Stimulated activated naive CD8-positive, alpha-beta T cell treated with anti-CD3 and anti-CD28 coated beads, Interleukin-15, Interleukin-2, amounts not matched to agents 100 ng/mL and 50 ng/mL, for 24 hours (primary cell): ENCODE measurements around the gene GMEB2.
"Not testable (repeated sequence)": the region's sequence is repeated elsewhere in the genome, so short reads cannot be mapped to it uniquely, and the experiment has no call there.

Experiments
- H3K27ac Mint-ChIP-seq: one replicate; pipeline ENCODE4 v1.8.0; 2021; ENCODE audit warnings: mild to moderate bottlenecking, mixed read lengths
- H3K27me3 Mint-ChIP-seq: one replicate; pipeline ENCODE4 v1.8.0; 2021; ENCODE audit warnings: mixed read lengths
- H3K36me3 Mint-ChIP-seq: one replicate; pipeline ENCODE4 v1.8.0; 2021; ENCODE audit warnings: low read depth, mixed read lengths
- H3K4me1 Mint-ChIP-seq: one replicate; pipeline ENCODE4 v1.8.0; 2021; ENCODE audit warnings: low read depth, mixed read lengths
- H3K4me3 Mint-ChIP-seq: one replicate; pipeline ENCODE4 v1.8.0; 2021; ENCODE audit warnings: mild to moderate bottlenecking, mixed read lengths
- H3K9me3 Mint-ChIP-seq: one replicate; pipeline ENCODE4 v1.8.0; 2021; ENCODE audit warnings: mixed read lengths

GMEB2 gene

DNA sequence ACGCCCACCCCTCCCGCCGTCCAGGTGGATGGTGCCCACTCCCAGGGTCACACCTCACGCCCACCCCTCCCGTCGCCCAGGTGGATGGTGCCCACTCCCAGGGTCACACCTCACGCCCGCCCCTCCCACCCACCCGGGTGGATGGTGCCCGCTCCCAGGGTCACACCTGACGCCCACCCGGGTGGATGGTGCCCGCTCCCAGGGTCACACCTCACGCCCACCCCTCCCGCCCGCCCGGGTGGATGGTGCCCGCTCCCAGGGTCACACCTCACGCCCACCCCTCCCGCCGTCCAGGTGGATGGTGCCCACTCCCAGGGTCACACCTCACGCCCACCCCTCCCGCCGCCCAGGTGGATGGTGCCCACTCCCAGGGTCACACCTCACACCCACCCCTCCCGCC lies 23.6 kb upstream of the GMEB2 start:
- not testable (repeated sequence) for H3K9me3 Mint-ChIP-seq, H3K36me3 Mint-ChIP-seq, H3K27ac Mint-ChIP-seq, H3K4me3 Mint-ChIP-seq, H3K27me3 Mint-ChIP-seq
- peaks cover 17% of the 10 kb centered on the region for H3K4me1 Mint-ChIP-seq

DNA sequence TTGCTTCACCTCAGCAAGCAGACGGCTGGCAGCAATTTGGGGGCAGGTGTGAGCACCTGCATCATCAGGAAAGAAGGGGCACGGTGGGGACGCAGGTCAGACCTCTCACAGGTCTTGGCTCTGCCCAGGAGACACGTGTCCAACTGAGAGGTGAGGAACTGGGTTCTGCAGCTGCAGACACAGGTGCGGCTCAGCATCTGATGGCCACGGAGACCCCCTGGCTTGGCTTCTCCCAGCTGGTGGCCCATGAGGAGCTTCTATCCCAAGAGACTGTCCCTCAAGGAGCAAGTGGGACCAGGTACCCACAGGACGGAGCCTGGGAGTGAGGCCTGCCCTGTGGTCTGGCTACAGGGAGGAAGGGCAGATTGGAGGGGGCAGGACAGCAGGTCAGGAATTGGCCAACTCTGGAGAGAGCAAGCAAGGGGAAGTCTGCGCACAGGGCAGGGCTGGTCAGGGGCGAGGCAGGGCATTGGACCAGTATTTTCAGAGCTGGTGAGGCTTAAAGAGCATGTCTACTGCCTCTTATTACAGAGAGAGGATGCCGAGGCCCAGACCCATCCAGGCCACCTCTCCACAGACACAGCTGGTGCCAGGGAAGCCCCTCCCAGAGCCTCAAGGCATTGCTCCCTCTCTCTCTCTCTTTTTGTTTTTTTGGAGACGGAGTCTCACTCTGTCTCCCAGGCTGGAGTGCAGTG lies 22.1 kb upstream of the GMEB2 start:
- H3K27me3 Mint-ChIP-seq, result no peaks in the 10 kb centered on the region
- H3K4me1 Mint-ChIP-seq, result peaks cover 9% of the 10 kb centered on the region
- no peaks in the 10 kb centered on the region for H3K9me3 Mint-ChIP-seq
- no peak overlapping the region for H3K4me3 Mint-ChIP-seq
- H3K36me3 Mint-ChIP-seq, result no peaks in the 10 kb centered on the region
- no peak overlapping the region for H3K27ac Mint-ChIP-seq

DNA sequence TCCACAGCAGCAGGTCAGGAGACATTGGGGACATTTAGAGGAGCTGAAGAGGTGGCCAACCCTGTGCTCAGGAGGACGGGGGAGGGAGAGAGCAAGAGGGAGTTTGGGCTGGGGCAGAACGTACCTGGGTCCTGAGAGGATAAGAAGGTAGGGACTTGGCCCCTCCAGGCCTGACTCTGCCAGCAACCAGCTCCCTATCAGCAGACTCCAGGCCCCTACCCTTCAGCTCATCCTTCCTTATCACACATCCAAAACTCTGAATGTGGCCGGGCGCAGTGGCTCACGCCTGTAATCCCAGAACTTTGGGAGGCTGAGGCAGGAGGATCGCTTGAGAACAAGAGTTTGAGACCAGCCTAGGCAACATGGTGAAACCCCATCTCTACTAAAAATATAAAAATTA lies 21.3 kb upstream of the GMEB2 start:
- no peaks in the 10 kb centered on the region for H3K9me3 Mint-ChIP-seq
- H3K36me3 Mint-ChIP-seq, result no peaks in the 10 kb centered on the region
- no peaks in the 10 kb centered on the region for H3K27me3 Mint-ChIP-seq
- peak overlapping the region; percentile 59 for H3K27ac Mint-ChIP-seq
- H3K4me1 Mint-ChIP-seq, result peaks cover 6% of the 10 kb centered on the region
- no peak overlapping the region for H3K4me3 Mint-ChIP-seq

DNA sequence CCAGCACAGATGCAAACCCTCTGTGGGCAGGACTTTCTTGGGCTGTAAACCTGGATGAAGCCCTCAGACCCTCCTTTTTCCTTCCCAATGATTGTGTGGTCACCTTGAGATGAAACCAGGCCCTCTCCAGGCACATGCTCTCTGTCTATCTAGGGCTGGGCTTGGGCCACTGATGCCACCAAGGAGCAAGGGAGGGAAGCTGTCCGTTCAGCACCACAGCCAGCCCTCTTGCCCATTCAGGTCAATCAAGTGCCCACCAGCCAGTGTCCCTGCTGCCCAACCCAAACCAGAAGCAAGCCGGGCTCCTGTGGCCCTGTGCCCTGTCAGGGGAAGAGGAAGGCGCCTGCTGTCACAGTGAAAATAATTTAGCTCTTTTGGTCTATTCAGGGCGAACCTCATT lies 18.3 kb upstream of the GMEB2 start:
- Mint-ChIP-seq H3K4me3 (no peak overlapping the region), H3K9me3 (no peaks in the 10 kb centered on the region), H3K27ac (no peak overlapping the region), H3K27me3 (no peaks in the 10 kb centered on the region), H3K36me3 (no peaks in the 10 kb centered on the region), H3K4me1 (peaks cover 4% of the 10 kb centered on the region)

DNA sequence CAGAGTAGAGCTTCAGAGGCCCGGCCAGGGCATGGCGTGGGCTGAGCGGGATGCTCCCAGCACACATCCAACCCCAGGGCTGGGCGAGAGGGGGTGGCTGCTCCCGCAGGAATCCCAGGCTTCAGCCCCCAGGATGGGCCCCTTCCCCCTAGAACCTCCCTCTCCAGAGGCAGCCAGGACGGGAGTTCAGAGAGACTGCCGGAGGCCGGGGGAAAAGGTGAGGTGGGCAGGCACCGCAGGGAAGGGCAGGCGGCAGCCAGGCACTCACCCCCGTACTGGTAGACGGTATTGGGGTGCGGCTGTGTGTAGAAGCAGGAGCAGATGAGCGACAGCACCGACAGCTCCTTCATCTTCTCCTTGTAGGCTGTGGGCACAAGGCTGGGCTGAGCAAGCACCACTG lies 17.0 kb upstream of the GMEB2 start:
- Mint-ChIP-seq H3K27ac (no peak overlapping the region), H3K36me3 (no peaks in the 10 kb centered on the region), H3K4me3 (peak overlapping the region; percentile 47), H3K4me1 (peaks cover 17% of the 10 kb centered on the region), H3K27me3 (no peaks in the 10 kb centered on the region), H3K9me3 (no peaks in the 10 kb centered on the region)

DNA sequence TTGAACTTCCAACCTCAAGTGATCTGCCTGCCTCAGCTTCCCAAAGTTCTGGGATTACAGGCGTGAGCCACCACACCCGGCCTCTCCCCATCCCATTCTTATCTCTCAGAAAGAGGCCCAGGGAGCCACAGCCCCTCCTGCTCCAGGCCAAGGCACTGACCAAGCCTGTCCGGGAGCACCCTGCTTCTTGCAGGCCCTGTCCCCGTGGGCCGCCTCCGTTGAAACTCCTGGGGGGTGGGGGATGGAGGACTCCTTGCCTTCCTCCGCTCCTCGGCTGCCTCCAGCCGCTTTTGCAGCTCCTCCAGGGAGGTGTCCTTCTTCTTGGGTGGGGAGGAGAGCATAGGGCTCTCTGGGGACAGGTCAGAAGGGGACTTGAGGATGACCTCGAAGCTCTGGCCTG lies 16.6 kb upstream of the GMEB2 start:
- H3K9me3 Mint-ChIP-seq, result no peaks in the 10 kb centered on the region
- no peak overlapping the region for H3K27ac Mint-ChIP-seq
- H3K27me3 Mint-ChIP-seq, result no peaks in the 10 kb centered on the region
- peak overlapping the region; percentile 47 for H3K4me3 Mint-ChIP-seq
- H3K4me1 Mint-ChIP-seq, result peaks cover 21% of the 10 kb centered on the region
- H3K36me3 Mint-ChIP-seq, result no peaks in the 10 kb centered on the region

DNA sequence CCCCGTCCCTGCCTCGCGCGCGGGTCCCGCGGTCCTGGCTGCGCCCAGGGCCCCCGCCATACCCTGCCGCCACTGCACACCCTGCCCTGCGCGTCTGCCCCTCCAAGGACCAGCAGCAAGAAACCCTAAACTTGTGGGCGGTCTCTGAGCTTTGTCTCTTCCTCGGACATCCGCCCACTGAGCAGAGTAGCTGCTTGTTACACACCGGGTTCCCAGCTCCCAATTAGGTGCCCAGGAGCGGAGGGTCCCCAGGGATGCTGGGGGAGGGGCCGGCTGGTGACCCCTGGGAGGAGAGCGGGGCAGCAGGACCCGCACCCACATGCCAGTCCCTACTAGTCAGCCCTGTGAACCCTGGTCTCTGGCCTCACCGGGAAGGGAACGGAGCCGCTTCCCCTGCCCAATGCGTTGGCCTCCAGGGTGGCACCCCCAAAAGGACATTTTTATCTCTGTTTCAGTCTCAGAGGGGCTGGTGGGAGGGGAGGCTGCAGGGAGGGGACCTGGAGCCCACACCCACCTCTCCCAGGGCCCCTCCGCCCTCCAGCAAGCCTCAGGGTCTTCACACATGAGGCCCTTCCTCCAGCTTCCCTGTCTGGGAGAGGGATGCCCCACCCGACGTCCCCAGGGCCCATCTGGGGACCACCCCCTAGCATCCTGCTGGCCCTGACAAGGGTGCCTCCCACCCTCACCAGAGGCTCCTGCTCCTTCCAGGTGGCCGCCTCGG lies 15.8 kb upstream of the GMEB2 start:
- Mint-ChIP-seq H3K27me3 (no peaks in the 10 kb centered on the region), H3K27ac (peak overlapping the region; percentile 63), H3K4me3 (peak overlapping the region; percentile 53), H3K4me1 (peaks cover 27% of the 10 kb centered on the region), H3K36me3 (no peaks in the 10 kb centered on the region), H3K9me3 (no peaks in the 10 kb centered on the region)

DNA sequence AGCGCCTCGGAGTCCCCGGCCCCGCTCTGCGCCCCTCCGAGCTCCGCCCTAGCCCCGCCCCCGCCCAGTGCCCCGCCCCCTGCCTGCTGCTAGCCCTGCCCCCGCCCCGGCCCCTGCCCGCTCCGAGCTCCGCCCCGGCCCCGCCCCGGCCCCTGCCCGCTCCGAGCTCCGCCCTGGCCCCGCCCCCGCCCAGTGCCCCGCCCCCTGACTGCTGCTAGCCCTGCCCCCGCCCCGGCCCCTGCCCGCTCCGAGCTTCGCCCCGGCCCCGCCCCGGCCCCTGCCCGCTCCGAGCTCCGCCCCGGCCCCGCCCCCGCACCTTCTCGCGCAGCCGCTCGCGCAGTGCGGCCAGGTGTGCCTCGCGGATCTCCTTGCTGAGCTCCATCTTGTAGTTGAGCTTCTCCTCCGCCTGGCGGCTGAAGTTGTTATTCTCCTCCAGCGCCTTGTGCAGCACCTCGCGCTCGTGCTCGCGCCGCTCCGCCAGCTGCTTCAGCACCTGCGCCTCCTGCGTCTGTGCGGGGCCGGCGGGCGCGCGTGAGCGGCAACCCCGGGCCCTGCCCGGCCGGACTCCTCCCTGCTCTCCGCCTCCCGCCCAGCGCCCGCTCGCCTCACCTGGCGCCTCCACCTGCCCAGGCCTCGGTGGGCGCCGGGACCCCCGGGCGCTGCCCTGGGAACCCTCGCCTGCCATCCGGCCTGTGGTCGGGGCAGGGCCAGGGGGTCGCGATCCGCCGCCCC lies 15.1 kb upstream of the GMEB2 start:
- peak overlapping the region; percentile 62 for H3K4me3 Mint-ChIP-seq
- peaks cover 33% of the 10 kb centered on the region for H3K4me1 Mint-ChIP-seq
- no peaks in the 10 kb centered on the region for H3K27me3 Mint-ChIP-seq
- no peaks in the 10 kb centered on the region for H3K36me3 Mint-ChIP-seq
- no peak overlapping the region for H3K27ac Mint-ChIP-seq
- H3K9me3 Mint-ChIP-seq, result no peaks in the 10 kb centered on the region

DNA sequence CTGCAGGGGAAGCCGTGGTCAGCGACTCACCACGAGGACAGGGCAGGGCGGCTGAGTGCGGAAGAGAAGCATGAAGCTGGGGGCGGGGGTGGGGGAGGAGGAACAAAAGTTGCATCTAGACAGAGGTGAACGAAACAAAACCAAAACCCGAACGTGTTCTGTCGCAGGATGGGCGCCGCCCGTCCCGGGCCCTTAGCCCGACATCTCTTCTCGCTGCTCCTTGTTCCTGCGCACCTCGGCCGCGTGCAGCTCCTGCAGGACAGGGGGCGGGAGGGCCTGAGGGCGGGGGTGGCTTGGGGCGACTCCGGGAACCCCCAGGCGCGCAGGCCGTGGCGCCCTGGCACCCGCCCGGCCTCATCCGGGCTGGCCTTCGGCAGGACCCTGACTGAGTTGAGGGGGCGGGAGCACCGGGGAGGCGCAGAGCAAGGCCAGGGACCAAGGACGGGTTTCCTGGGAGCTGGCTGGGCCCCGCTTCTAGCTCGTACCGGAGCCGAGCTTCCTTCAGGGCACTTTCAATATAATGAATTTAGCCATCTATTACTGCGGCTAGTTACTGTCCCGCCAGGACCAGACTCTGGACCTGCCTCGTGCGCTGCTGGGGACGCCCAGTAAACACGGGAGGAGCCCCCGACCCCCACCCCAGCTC lies 14.4 kb upstream of the GMEB2 start:
- Mint-ChIP-seq H3K36me3 (no peaks in the 10 kb centered on the region), H3K4me1 (peaks cover 38% of the 10 kb centered on the region), H3K27ac (no peak overlapping the region), H3K27me3 (no peaks in the 10 kb centered on the region), H3K9me3 (no peaks in the 10 kb centered on the region), H3K4me3 (peak overlapping the region; percentile 62)

DNA sequence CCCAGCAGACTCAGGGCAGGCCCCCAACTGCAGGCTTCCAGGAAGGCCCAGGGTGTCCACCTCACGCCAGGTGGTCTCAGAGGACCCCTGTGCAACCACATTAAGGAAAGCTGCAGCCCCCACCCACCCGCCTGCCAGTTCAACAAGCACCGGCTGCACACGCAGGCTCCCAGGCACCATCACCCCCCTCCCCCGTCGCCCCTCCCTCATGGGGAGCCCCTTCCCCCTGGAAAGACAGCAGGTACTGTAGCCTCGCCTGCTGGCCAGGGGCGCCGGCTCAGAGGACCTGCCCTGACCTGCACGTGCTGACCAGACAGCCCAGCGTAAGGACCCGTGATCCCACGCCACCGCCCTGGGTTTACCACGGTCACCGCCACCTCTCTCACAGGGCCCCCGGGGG lies 13.8 kb upstream of the GMEB2 start:
- H3K9me3 Mint-ChIP-seq, H3K27me3 Mint-ChIP-seq, H3K36me3 Mint-ChIP-seq: not testable (repeated sequence)
- Mint-ChIP-seq H3K4me3 (peak overlapping the region; percentile 87), H3K4me1 (peaks cover 44% of the 10 kb centered on the region), H3K27ac (peak overlapping the region; percentile 61)

DNA sequence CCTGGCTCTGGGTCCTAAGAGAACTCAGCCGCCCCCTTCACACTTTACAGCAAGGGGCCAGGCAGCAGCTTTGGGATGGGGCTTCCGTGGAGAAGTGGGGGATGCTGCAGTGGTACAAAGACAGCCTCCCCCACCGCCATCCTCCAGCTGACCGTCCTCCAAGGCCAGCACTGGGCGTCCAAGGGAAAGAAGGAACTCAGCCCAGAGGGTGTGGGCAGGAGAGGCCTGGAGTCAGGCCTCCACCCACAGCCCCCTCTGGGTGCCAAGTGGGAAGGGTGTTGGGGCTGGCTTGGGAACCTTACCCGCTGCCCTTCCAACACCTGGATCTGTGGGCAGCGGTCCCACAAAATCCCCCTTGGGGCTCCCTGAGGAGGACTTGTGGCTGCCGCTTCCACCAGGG lies 13.2 kb upstream of the GMEB2 start:
- Mint-ChIP-seq H3K4me1 (peaks cover 50% of the 10 kb centered on the region), H3K9me3 (no peaks in the 10 kb centered on the region), H3K27ac (peak overlapping the region; percentile 98), H3K4me3 (peak overlapping the region; percentile 87), H3K36me3 (no peaks in the 10 kb centered on the region), H3K27me3 (no peaks in the 10 kb centered on the region)

DNA sequence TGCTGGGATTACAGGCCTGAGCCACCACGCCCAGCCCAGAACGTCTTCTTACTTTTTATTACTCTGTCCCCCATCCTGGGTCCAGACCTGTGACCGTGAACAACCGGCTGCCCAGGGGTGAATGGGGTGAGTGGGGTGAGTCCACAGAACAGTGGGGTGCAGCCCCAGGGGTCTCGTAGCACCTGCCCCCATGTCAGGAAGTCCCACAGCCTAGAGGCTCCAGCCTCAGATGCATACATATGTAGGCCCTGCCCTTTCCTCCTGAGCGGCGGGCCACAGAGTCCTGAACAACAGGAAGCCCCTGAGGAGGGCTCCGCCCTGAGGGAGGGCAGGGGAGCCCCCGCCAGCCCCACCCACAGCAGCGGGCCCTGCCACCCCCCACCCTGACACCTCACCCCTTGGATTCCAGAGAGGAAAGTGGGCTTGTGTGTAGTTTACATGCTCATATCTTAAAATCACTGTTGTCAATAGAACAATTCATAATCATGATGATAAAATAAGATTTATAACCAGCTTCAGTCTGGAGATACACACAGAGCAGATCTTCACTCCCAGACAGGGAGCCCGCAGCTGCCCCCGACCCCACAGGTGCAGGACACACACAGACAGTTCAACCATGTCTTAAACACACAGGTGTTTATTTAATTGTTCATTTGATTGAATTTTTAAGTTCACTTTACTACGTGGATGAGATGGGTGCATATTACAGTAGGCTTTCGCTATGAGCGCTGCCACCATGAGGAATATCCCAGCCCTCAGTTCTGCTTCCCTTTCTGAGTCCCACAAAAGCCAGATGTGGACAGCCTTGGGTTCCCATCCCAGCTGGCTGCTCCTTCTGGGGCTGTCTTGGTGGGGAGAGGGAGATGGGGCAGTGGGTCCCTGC lies 12.4 kb upstream of the GMEB2 start:
- Mint-ChIP-seq H3K4me1 (peaks cover 58% of the 10 kb centered on the region), H3K9me3 (no peaks in the 10 kb centered on the region), H3K4me3 (peak overlapping the region; percentile 87), H3K27ac (peak overlapping the region; percentile 98), H3K27me3 (no peaks in the 10 kb centered on the region), H3K36me3 (no peaks in the 10 kb centered on the region)

DNA sequence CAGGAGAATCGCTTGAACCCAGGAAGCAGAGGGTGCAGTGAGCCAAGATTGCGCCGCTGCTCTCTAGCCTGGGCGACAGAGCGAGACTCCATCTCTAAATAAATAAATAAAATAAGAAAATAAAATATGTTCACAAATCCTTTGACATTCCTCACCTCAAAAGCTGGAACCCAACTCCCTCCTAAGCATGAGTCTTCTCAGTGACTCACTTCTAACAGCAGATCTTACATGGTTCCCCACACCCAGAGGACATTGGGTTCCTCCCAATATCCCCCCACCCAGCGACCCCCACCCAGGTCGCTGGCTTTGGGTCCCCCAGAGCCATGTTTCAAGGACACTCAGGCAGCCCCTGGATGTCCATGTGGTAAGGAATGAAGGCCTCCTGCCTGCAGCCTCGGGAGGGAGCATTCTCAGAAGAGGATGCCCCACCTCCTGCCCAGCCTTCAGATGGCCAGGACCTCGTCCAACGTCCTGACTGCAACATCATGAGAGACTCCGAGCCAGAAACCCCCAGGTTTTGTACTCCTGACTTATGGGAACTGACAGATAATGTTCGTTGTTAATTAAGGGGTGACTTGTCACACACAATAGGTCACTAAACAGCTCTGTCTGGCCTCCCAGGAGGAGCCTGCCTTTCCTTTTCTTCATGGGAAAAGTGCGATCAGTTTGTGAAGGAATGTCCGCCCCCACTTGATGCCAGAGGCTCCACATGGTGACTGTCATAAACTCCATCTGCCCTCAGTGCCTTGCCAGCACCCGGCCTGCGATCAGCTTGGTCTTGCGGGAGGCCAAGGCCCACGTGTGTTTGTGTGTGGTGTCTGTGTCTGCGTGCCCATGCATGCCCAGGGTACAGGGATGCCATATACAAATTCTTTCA lies 10.1 kb upstream of the GMEB2 start:
- H3K4me1 Mint-ChIP-seq, result peaks cover 70% of the 10 kb centered on the region
- H3K9me3 Mint-ChIP-seq, result no peaks in the 10 kb centered on the region
- H3K4me3 Mint-ChIP-seq, result no peak overlapping the region
- no peaks in the 10 kb centered on the region for H3K27me3 Mint-ChIP-seq
- H3K27ac Mint-ChIP-seq, result no peak overlapping the region
- H3K36me3 Mint-ChIP-seq, result no peaks in the 10 kb centered on the region
